A549 (cell line): Measurements from ENCODE around the gene ATP9B.

Experiments
- EP300 ChIP-seq, 2 experiments: fragments of >200 bp; sonication (Bioruptor Twin); formaldehyde crosslinking; IDR thresholded peaks; 2 replicates in 1 of 2; 3 replicates in 1 of 2; pipeline ENCODE4 v1.6.1; 2016 to 2017
- NR3C1 ChIP-seq: fragments of >200 bp; sonication (Bioruptor Twin); formaldehyde crosslinking; IDR thresholded peaks from 3 replicates; pipeline ENCODE4 v1.6.1; 2017
- RCOR1 ChIP-seq: fragments of 150-350 bp; IDR thresholded peaks from 2 replicates; pipeline ENCODE4 v1.6.1; 2014; ENCODE audit warnings: antibody characterized with exemption, low read length, low read depth

GRCh38 chr18:79410731-79411613 is 341.8 kb downstream of the ATP9B start:
- no peak for TF ChIP-seq NR3C1
- no peak for TF ChIP-seq EP300 (IDR thresholded peaks at IDR 0.05)
- no peak for TF ChIP-seq RCOR1
